NB4 (cell line): ENCODE data around the gene GNG2.

Source experiments
- CTCF ChIP-seq: IDR thresholded peaks from one replicate; pipeline ENCODE4 v1.5.1; 2012; ENCODE audit warnings: low read depth, low read length
- POLR2A ChIP-seq: IDR thresholded peaks from 2 replicates; pipeline ENCODE4 v1.6.1; 2011; ENCODE audit warnings: mild to moderate bottlenecking; ENCODE audit not compliant: insufficient read length; ENCODE audit errors: extremely low read depth

- TF ChIP-seq CTCF (no peak), POLR2A (no peak)
Measured at GRCh38 chr14:51870606-51871005, 10.2 kb downstream of the GNG2 start.
